ENCODE results near the gene MED16.
"Not testable (repeated sequence)": the region's sequence is repeated elsewhere in the genome, so short reads cannot be mapped to it uniquely, and the experiment has no call there.

Gene MED16

DNA sequence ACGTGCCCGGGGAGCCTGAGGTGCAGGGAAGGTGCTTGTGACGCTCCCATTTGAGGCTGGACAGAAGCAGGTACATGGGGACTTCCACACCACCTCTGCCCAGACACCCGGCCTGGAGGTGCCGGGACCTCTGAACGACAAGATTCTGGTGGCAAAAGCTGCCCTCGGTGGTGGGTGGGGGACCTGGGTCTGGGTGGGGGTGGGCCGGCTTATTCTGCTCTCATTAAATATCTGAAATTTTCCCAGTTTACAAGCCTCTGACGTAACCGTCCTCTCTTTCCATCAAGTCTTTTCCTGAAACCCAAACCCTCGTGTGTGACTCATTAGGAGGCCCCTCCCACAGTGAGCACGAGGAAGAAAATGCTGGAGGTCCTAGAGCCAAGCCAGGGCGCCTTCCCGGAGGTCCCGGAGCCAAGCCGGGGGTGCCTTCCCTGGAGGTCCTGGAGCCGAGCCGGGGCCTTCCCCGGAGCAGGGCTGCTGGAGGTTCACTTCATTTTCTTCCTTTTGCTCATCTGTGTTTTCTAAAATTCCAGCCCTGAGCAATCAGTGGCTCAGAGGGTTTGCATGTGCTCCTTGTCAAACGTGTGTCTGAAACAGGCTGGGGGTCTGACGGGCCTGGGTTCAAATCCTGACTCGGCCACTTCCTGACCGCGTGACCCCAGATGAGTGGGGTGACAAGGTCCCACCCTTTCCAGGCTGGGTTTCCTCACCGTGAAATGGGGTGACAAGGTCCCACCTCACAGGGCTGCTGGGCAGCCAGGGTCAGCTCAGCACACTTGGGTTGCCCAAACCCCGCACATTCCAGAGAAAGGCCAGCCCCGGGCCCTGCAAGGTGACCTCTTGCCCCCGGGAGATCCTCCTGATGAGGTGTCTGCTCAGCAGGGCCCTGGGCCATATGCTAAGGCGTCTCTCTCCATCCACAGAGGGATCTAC is 23.5 kb downstream of the MED16 start:
- DNase-seq, result no peak

DNA sequence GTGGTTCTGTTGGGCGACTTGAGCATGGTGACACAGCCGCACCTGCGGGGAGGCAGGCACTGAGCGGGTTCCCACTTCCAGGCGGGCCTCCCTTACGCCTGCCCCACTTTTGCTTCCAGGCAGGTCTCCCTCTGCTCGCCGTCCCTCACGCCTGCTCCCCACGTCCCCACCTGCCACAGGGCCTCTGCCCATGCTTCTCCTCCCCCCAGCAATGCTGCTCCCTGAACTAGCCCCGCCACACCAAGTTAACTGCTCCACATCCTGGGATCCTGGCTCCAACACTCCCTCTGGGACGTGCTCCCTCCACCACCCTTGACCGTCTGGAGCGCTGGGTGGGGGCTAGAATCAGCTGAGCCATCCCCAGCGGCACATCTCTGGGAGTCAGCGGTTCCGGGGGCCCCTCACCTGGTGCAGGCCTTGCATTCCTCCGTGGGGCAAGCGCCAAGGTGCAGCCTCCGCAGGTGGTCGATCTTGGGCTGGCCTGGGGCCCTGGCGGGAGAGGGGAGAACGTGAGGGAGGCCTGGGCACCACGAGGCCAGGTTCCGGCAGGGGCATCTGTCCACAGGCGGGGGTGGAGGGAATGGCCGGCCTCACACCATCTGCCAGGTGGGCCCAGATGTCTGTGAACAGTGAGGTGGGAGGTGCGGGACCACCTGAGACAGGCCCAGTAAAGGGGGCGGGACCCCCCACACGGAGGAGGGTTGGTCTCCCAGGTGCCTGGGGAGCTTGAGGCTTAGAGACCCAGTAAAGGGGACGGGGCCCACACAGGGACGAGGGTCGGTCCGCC is 24.3 kb downstream of the MED16 start:
- no peak for DNase-seq

DNA sequence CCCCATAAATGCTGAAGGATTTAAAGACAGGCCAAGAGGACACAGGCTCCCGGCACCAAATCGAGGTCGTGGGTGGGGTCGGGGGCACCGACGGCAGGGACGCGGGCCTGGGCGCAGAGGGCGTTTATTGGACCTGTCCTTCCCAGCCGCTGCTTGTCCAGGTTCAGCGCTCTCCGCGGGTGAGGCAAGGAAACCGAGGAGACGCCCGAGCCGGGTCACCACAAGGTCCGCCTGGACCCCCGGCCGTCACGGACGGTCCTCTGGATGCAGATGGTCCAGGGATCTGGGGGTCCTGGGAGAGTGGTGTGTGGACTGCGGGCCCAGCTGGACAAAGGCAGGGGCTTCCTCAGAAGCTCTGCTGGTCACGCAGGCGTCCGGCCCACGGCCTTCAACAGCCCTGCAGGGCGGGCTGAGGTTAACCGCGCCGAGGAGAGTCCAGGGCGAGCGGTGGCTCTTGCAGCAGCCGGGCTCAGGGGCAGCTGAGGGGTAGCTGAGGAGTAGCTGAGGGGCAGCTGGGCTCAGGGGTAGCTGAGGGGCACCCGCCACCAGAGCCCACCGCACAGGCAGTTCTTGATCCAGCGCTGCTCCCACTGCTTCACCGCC is 25.0 kb downstream of the MED16 start:
- DNase-seq, result no peak

DNA sequence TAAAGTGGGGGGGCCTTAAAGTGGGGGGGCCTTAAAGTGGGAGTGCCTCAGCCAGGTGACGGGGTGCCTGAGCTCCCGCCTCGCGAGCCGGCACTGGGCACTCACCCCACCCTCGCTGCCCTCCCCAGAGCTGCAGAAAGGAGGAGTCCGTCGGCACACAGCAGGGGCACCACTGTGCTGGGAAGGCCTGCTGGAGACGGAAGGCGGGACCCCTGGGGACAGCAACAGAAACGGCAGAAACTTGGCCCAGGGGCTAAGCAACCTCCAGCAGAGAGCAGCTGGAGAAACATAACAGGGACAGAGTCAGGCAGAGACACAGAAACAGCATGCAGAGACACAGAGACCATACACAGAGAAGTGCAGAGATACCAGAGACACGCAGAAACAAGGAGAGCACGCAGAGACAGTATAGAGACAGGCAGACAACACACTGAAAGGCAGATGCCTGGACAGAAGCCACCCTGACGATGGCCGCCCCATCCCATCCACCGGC is 25.6 kb downstream of the MED16 start:
- DNase-seq, result no peak

DNA sequence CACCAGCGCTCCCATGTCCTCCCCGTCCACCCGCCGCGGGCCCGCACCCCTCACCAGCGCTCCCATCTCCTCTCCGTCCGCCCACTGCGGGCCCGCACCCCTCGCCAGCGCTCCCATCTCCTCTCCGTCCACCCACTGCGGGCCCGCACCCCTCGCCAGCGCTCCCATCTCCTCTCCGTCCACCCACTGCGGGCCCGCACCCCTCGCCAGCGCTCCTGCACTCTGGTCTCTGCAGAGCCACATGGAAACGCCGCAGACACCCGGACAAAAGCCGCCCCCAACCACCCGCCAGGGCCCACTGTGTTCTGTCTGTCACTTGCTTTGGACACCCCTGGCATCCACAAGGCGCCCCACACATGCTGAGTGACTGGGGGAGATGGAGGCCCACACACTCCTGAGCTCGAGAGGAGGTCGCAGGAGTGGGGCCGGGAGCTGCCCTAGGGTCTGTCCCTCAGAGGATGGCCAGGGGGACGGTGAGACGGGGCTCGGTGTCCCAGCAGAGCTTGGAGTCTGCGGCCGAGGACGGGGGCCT is 26.2 kb downstream of the MED16 start:
- no peak for DNase-seq

DNA sequence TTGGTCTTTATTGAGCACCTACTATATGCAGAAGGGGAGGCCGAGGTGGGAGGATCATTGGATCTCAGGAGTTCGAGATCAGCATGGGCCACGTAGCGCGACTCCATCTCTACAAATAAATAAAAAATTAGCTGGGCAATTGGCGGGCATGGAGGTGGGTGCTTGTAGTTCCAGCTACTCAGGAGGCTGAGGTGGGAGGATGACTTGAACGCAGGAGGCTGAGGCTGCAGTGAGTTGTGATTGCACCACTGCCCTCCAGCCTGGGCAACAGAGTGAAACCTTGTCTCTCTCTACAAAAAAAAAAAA is 29.7 kb downstream of the MED16 start:
- no peak for DNase-seq

DNA sequence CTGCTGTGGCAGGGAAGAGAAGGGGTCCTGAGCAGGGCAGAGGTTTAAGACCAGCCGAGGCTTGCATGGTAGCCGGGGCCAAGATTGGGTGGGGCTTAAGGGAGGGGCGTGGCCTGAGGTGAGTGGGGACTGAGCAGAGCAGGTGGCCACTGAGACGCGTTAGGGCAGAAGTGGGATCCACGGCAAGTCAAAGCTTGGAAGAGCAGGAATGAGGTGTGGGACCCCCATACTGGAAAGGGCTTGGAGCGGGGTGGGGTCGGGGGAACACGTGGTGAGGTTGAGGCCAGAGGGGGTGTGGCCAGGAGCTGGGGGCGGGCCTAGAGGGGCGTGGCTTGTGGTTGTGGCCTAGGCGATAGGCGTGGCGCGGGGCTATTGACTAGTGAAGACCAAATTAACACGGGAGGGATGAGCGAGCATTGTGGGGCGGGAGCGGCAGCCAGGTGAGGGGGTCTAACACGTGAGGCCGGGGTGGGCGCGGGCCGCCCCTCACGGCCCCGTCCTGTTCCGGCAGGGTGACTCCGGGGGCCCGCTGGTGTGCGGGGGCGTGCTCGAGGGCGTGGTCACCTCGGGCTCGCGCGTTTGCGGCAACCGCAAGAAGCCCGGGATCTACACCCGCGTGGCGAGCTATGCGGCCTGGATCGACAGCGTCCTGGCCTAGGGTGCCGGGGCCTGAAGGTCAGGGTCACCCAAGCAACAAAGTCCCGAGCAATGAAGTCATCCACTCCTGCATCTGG is 30.2 kb downstream of the MED16 start:
- DNase-seq, result peak; percentile 53

DNA sequence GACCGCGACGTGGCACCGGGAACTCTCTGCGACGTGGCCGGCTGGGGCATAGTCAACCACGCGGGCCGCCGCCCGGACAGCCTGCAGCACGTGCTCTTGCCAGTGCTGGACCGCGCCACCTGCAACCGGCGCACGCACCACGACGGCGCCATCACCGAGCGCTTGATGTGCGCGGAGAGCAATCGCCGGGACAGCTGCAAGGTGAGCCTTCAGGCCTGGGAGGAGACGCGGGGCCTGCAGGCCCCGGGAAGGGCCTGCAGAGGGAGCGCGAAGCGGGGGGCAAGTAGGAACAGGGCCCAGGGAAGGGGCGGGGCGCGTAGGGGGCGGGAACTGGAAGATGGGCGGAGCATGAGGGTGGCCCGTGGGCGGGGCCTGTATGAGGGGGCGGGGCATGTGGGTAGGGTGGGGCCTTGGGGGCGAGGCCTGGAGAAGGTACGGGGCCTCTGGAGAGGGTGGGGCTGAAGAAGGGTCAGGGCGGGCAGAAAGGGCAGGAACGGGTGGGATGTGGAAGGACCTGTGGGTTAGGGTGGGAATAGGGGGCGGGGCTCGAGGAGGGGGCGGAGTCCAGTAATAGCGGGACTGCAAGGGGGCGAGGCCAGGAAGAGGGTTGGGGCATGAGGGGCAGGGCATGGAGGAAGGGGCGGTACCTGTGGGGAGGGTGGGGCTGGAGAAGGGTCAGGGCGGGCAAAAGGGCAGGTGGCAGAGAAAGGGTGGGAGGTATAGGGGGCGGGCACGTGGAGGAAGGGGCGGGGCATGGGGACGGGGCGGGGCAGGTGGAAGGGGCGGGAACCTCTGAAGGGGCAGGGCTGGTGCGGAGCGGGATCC is 31.0 kb downstream of the MED16 start:
- peak; percentile 19 for DNase-seq

DNA sequence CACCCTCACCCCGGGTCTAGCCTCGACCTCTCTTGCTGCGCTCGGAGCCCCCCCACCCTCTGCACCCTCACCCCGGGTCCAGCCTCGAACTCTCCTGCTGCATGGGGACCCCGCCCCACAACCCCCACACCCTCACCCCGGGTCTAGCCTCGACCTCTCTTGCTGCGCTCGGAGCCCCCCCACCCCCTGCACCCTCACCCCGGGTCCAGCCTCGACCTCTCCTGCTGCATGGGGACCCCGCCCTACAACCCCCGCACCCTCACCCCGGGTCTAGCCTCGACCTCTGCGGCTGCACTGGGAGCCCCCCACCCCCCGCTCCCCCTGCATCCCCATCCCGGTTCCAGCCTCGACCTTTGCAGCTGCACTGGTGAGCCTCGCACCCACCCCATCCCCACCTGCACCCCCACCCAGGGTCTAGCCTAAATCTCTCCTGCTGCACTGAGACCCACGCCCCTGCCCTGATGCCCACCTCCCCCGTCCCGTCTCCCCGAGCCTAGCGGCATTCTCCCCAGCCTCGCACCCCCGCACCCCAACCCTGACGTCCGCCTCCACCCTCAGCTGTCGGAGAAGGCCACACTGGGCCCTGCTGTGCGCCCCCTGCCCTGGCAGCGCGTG is 31.7 kb downstream of the MED16 start:
- no peak for DNase-seq

DNA sequence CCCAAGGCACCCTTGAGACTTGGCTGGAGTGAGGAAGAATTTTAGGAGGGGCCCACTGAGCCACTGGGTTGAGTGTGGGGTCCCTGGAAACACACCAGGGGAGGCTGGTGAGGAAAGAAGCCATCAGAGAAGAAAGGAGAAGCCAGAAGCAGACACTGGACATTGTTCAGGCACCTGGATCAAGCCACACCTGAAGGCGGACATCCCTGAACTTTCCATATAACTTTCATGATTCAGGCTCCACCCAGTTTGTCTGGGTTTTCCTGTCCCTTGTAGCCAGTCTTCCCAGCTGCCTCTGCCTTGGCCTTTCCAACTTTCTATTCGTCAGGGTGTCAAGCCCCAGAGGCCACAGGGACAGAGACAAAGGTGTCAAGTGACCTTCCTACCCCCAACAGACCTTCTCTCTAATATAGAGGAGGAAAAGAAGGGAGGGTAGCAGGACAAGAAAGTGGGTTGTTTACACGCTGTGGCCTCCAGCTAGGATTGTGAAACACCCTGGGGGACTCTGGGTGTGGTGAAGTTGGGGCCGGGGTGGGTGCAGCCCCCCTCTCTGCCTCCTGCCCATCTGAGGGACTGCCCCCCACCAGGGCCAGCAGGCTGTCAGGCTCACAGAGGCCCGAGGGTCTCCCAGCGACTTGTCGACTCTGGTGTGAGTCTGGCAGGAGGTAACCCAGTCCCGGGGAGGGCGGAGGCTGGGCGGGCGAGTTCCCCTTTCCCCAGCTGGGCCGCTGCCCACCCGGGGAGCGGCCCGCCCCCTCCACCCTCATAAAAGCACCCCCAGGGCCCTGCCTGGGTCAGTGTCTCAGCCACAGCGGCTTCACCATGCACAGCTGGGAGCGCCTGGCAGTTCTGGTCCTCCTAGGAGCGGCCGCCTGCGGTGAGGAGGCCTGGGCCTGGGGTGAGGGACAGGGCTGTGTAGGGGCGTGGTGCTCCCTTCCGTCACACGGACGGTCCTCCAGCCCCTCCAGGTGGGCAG is 33.8 kb downstream of the MED16 start, which contains the start of gene CFD:
CFD (plus strand) TSS at position 797 of the 976 bp plus-strand sequence; CDS start at position 823, 26 bp downstream.
- no peak for DNase-seq

DNA sequence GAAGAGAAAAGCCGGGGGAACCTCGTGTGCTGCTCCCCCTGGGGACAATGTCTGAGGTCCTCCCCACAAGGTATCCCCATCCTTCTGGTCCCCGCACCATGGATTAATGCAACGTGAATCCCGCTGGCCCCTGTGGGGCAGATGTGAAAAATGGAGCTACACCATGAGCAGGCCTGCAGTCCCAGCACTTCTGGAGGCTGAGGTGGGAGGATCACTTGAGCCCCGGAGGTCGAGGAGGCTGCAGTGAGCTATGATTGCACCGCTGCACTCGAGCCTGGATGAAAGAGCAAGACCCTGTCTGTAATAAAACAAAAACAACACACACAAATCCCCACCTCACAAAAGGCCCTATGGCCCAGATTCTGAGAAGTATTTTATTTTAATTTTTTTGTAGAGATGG is 34.7 kb downstream of the MED16 start:
- no peak for DNase-seq

DNA sequence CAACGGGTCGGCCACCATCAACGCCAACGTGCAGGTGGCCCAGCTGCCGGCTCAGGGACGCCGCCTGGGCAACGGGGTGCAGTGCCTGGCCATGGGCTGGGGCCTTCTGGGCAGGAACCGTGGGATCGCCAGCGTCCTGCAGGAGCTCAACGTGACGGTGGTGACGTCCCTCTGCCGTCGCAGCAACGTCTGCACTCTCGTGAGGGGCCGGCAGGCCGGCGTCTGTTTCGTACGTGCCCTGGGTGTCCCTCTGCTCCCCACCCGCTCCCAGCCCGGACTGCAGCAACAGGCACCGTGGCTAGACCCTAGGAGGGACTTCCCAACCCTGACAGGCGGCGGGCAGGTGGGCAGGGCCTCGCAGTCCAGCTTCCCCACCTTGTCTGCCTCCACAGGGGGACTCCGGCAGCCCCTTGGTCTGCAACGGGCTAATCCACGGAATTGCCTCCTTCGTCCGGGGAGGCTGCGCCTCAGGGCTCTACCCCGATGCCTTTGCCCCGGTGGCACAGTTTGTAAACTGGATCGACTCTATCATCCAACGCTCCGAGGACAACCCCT is 37.3 kb downstream of the MED16 start:
- no peak for DNase-seq

DNA sequence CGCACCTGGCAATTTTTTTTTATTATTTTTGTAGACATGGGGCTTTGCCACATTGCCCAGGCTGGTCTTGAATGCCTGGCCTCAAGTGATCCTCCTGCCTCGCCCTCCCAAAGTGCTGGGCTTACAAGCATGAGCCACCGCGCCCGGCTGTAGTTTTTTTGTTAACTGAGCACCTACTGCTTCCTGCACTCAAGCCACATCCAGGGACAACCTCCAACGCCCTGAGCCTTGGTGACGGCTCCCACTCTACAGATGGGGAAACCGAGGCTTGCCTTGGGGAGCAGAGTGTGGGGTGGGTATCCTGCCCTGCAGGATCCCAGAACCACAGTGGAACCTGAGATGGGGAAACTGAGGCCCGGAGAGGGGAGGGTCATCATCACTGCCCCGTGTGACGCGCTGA is 37.8 kb downstream of the MED16 start:
- no peak for DNase-seq

DNA sequence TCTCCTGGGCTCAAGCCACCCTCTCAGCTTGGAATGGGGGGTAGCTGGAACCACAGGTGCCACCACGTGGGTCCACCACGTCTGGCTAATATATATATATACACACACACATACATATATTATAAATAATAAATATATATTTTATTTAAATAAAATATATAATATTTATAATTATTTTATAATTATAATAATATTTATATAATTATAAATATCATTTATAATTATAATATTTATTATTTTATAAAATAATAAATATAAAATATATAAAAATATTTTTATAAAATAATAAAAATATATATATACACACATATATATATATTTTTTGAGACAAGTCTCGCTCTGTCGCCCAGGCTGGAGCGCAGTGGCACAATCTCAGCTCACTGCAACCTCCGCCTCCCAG is 38.4 kb downstream of the MED16 start:
- no peak for DNase-seq

DNA sequence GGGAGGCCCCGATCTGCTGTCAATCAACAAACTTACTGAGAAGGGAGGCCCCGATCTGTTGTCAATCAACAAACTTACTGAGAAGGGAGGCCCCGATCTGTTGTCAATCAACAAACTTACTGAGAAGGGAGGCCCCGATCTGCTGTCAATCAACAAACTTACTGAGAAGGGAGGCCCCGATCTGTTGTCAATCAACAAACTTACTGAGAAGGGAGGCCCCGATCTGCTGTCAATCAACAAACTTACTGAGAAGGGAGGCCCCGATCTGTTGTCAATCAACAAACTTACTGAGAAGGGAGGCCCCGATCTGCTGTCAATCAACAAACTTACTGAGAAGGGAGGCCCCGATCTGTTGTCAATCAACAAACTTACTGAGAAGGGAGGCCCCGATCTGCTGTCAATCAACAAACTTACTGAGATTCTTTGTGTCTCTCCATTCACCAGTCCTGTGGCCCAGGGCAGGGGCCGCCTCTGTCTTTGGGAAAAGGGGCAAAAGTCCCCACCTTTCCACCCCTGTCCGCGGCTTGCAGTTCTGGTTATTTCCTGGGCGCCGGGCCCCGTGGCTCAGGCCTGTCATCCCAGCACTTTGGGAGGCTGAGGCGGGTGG is 39.3 kb downstream of the MED16 start:
- DNase-seq, result not testable (repeated sequence)

DNA sequence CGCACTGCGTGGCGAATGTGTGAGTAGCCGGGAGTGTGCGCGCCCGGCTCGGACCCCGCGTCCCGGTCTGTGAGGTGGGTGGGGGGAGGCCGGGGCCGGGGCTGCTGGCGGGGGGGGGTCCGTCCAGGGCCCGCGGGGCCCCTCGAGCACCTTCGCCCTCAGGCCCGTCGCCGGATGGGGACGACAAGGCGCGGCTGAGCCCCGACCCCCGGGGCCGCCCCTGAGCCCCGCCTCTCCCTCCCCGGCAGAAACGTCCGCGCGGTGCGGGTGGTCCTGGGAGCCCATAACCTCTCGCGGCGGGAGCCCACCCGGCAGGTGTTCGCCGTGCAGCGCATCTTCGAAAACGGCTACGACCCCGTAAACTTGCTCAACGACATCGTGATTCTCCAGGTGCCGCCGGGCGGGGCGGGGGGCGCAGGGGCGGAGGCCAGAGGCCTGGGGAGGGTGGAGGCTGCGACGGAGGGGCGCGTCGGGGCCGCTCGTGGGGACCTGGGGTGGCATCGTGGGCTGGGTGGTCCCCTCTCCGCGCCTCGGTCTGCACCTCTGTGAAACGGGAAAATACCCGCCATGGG is 39.9 kb downstream of the MED16 start:
- no peak for DNase-seq

DNA sequence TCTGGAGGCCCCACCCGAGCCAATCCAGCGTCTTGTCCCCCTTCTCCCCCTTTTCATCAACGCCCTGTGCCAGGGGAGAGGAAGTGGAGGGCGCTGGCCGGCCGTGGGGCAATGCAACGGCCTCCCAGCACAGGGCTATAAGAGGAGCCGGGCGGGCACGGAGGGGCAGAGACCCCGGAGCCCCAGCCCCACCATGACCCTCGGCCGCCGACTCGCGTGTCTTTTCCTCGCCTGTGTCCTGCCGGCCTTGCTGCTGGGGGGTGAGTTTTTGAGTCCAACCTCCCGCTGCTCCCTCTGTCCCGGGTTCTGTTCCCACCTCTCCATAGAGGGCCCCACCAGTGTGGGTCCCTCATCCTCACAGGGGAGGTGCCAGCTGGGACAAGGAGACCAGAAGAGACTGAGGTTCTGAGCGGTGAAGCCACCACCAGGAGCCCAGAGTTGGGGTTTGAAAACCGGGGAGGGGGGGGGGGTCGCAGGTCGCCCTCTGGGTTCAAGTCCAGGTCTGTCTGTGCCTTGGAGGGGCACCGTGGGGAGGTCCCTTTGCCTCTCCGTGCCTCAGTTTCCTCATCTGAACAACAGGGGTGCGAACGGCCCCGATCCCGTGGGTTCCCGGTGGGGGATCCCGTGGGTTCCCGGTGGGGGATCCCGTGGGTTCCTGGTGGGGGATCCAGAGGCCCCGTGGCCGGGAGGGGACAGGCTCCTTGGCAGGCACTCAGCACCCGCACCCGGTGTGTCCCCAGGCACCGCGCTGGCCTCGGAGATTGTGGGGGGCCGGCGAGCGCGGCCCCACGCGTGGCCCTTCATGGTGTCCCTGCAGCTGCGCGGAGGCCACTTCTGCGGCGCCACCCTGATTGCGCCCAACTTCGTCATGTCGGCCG is 40.6 kb downstream of the MED16 start, which contains the start of gene ELANE:
ELANE (plus strand) TSS at position 168 of the 878 bp plus-strand sequence; CDS start at position 194, 26 bp downstream.
- DNase-seq, result no peak

DNA sequence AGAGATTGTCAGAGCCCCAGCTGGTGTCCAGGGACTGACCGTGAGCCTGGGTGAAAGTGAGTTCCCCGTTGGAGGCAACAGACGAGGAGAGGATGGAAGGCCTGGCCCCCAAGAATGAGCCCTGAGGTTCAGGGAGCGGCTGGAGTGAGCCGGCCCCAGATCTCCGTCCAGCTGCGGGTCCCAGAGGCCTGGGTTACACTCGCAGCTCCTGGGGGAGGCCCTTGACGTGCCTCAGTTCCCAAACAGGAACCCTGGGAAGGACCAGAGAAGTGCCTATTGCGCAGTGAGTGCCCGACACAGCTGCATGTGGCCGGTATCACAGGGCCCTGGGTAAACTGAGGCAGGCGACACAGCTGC is 42.0 kb downstream of the MED16 start:
- DNase-seq, result no peak

All from CD4-positive, alpha-beta T cell treated with Interleukin-4 for 4 hours (primary cell).